Ramos (cell line): Measurements from ENCODE around the gene EAPP.
"Not testable (repeated sequence)": the region's sequence is repeated elsewhere in the genome, so short reads cannot be mapped to it uniquely, and the experiment has no call there.

Source experiments
- in situ Hi-C: fragments of 300-500 bp; cut with MboI; formaldehyde crosslinking; loops from one replicate; pipeline ENCODE4 v1.14.3; 2022; ENCODE audit warnings: low sequenced_read_pairs; ENCODE audit not compliant: unreplicated experiment

Gene EAPP

DNA sequence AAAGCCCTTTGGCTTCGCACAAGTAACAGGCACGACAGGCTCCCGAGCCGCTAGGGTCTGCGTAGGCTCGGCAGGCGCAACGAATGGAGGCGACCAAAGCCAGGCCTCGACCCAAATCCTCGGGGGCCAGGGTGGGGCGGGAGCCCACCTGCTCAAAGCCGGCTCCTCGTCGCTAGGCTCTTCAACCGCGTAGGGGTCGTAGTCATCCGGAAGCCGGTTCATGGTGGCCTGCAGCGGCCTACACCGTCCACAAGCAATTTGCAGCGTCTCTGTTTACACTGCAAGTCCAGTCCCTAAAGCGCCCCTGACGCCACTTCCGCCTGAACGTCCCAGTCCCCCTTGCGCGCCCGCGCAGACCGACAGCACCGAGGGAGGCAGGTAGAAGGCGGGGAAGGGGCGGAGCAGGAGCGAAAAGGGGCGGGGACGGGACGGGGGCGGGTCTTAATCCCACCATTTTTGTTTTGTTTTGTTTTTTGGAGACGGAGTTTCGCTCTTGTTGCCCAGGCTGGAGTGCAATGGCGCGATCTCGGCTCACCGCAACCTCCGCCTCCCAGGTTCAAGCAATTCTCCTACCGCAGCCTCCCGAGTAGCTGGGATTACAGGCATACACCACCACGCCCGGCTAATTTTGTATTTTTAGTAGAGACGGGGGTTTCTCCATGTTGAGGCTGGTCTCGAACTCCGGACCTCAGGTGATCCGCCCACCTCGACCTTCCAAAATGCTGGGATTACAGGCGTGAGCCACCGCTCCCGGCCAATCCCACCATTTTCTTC lies at the start of gene EAPP:
TSS of gene EAPP (minus strand) at position 295 of the 774 bp plus-strand sequence. CDS start at position 222, 73 bp downstream.
- in situ Hi-C loops = no loop called here

GRCh38 chr14:34583525-34583924 lies 44.0 kb upstream of the EAPP start:
- in situ Hi-C loops = no loop called here

DNA sequence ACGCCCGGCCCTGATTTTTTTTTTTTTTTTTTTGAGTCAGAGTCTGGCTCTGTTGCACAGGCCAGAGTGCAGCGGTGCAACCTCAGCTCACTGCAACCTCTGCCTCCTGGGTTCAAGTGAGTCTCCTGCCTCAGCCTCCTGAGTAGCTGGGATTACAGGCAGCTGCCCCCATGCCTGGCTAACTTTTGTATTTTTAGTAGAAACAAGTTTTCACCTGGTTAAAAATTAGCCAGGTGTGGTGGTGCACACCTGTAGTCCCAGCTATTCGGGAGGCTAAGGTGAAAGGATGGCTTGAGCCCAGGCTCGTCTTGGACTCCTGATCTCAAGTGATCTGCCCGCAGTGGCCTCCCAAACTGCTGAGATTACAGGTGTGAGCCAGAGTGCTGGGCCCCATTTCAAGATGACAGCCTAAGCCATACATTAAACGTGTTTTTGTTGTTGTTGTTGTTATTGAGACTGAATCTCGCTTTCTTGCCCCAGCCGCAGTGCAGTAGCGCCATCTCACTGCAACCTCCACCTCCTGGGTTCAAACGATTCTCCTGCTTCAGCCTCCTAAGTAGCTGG lies 42.7 kb upstream of the EAPP start:
- in situ Hi-C loops = no loop called here

- in situ Hi-C loops = no loop called here
These were observed 40.9 kb upstream of the EAPP start for GRCh38 chr14:34580381-34580780.

DNA sequence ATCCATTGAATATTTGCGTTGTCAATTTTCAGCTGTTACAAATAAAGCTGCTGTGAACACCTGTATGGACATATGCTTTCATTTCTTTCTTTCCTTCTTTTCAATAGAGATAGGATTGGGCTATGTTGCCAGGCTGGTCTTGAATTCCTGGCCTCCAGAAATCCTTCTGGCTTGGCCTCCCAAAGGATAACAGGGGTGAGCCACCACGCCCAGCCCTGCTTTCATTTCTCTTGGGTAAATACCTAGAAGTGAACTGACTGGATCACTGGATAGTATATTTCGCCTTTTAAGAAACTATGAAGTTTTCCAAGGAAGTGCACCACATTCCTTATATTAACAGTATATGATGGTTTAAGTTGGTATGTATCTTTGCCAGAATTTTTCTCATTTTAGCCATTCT lies 32.3 kb upstream of the EAPP start:
- in situ Hi-C loops = no loop called here

GRCh38 chr14:34569750-34570149 lies 30.2 kb upstream of the EAPP start:
- in situ Hi-C loops = no loop called here

DNA sequence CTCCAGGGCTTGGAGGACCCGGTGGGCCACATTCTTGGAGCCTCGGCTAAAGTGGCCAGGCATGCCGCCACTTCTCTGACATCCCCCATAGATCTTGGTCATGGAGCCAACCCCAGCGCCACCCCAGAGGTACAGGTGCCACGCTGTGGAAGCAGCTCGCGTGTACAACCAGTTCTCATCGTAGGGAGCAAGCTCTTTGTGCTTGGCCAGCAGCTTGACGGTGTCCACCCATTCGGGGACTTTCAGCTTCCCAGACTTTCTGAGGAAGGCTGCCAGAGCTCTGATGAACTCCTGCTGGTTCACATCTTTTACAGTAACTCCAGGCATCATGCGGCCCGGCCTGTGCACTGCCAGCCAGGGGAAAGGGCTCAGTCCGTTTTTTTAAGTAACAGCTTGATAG lies 29.3 kb upstream of the EAPP start:
- in situ Hi-C loops = no loop called here

DNA sequence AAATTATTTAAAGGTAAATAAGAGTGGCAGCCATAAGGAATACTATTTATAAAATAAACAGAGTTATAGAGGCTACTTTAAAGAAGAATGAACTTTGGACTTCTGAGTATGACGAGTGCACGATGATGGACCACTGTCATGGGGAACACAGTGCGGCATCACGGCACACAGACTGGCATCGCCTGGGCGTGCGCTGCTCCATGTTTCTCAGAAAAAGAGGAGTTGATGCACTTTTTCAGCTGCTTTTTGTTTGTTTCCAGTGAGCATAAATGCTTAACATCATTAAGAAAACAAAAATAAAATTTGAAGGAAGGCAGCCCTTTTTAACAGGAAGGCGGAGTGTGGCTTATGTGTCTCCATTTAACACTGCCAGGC lies 23.3 kb upstream of the EAPP start:
- in situ Hi-C loops = no loop called here

DNA sequence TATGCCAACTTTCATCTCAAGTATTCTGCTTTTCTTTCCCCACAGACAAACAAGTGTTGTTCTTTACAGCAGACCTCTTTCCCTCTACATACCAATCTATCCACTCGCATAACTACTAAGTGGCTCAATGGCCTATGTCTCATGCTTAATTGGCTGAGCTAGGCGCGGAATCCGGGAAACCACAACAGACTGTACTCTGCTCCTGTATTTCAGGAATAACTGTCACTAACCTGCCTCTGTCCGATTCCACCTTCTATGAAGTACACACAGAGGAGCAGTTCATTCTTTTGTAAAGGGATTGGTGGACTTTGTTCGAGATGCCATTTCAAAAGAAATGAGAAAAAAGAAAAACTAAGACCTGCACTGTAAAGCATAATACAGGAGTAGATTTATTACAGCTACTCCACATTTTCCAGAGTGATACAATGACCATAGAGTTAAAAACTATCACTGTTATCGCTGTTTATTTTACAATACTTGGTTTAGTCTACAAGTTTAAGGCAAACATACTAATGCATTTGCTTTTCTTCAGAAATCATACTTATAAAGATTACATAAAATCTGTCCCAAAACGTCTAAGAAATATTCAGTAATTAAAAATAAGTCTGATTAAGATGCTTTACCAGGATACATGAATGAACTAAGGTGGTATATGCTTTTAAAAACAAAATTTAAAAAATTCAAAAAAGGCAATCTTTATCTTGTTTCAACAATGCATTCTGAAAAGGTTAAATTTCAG lies 22.7 kb upstream of the EAPP start:
- in situ Hi-C loops = not testable (repeated sequence)

DNA sequence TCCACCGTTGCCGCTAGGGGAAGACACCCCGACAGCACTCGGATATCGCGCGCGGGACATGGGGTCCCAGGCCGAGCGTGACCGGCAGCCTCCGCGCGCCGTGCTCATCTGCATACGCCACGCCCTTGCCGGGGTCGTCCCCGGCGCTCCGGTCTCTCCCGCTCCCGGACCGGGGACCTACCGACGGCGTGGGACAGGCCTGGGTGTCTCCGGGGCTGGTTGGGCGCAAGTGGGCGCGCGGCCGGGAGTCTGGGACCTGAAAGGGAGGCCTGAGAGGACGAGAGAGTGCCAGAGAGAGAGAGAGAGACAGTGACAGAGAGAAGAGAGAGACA lies 17.0 kb upstream of the EAPP start:
- in situ Hi-C loops = not testable (repeated sequence)

- in situ Hi-C loops = not testable (repeated sequence)
These were observed 16.3 kb upstream of the EAPP start for GRCh38 chr14:34555583-34556497.

- in situ Hi-C loops = no loop called here
These were observed 15.2 kb upstream of the EAPP start for GRCh38 chr14:34554540-34555250.

GRCh38 chr14:34549276-34549966 lies 9.9 kb upstream of the EAPP start:
- in situ Hi-C loops = not testable (repeated sequence)

DNA sequence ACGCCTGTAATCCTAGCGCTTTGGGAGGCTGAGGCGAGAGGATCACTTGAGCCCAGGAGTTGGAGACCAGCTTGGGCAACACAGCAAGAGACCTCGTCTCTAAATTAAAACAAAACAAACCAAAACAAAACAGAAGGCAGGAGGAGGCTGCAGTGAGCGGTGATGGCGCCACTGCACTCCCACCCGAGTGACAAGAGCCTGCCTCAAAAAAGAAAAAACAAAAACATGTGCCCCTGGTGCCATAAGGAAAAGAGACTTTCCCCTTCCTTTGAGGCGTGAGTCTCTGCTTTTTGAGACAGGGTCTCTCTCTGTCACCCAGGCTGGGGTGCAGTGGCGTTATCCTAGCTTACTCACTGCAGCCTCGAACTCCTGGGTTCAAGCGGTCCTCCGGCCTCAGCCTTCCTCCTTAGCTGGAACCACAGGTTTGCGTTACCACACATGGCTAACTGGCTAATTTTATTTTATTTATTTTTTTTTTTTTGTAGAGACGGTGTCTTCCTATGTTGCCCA lies 9.0 kb upstream of the EAPP start:
- in situ Hi-C loops = no loop called here

DNA sequence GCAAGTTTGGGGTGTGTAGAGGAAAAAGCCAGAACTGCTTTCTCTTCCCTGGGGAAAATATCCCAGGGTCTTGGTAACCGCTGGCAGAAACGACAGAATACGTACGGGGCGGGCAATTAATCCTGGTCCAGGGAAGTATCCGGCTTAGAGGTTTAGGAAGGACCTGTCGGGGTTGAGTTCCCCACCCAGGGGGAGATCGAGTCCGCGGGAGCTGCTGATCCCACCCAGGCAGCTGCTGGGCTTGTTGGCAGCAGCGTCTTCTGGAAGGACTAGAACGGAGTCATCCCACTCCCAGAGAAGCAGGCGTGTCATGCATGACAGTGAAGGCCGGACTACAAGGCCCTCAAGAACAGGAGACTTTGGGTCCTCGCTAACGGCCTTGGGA lies 7.6 kb upstream of the EAPP start:
- in situ Hi-C loops = not testable (repeated sequence)

GRCh38 chr14:34546272-34547135 lies 7.0 kb upstream of the EAPP start:
- in situ Hi-C loops = not testable (repeated sequence)

- in situ Hi-C loops = not testable (repeated sequence)
These were observed 919 bp upstream of the EAPP start for GRCh38 chr14:34540181-34541059.
